Ureter (tissue), 1 donor: ENCODE data around the gene MME. TPM values are rescaled to one million over a fixed set of nuclear protein-coding genes. Genes with fewer than 3 reads are reported as not detected.

Experiments used
- DNase-seq: peaks from one replicate; pipeline ENCODE4 v3.0.0-alpha.2; 2020; ENCODE audit warnings: low spot score
- total RNA-seq: library from RNA; stranded (reverse); gene quantifications from one replicate; pipeline ENCODE4 v1.2.4, GENCODE V29; 2023
- donor health status: DM: yes; HTN: yes; CAD: no.

MME gene
- total RNA-seq, 1 donor from 2014 or later = 5.7 TPM

DNA sequence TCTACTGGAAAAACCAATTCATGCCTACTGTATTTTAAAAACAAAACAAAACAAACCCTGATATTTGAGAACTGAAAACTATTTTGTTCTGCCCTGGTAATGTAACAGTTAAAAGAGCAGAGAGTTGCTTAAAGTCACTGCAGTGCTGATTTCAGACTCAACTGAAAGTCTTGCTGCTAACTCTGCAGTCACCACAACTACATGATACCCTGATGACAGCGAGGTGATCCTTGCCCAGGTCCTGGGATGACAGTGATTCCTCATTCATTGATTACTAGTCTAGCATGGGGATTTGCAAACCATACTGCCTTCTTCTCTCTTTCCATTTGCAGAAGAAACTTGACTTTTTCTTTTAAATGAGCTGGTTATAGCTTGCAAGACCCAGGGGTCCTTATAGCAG, 67.5 kb downstream of the MME start:
- DNase-seq = no peak

DNA sequence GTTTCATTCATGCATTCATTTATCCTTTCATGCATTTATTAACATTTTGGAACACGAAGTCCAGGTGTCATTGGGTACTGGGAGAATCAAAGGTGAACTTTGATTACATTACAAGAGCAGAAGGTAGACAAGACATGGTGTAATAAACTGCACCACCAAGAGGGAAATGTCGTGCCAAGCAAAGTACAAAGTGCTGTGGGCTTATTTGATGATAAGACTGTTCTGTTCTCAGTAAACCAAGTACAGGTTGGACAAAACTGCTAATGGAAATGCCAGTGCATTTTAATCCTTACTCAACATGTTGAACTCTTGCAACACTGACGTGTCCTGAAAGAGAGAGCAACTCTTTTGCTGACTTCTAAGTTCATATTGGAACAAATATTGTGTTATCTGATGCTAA, 69.4 kb downstream of the MME start:
- no peak for DNase-seq

DNA sequence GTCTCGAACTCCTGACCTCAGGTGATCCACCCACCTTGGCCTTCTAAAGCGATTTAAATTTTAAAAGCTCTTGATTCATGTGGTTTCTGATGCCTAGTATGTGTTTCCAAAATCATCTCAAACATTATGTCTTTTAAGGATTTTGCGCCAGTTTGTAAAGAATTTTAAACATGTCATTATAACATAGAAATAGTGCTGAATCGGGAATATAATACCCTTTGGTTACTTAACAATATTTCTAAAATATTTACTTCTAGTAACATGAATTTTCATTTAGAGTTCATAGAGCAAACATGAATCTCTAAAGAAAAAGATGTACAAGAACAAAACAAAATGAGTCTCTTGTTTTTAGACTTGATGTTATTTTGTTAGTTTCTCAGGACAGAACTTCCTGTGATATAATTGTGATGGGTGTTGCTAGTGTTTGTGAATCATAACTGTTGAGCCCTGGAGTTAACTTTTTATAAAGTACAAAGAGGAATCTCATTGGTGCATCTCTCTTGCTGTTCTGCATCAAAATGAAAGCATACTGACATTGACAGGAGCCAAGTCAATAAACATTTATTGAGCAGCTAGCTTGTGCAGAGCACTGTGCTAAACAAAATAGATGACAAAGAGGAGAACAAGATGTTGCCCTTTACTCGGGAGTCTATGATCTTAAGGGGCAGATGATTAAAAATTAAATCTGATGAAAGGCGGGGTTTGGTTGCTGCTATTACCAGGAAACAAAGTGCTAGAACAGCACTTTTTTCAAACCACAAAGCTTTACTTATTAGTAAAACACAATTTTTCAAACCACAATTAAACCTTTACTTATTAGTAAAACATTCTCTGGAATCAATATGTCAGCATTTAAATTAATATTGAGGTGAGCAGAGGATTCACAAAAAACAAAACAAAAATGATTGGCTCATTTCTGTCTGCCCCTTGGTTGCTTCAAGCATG, 73.4 kb downstream of the MME start:
- no peak for DNase-seq

DNA sequence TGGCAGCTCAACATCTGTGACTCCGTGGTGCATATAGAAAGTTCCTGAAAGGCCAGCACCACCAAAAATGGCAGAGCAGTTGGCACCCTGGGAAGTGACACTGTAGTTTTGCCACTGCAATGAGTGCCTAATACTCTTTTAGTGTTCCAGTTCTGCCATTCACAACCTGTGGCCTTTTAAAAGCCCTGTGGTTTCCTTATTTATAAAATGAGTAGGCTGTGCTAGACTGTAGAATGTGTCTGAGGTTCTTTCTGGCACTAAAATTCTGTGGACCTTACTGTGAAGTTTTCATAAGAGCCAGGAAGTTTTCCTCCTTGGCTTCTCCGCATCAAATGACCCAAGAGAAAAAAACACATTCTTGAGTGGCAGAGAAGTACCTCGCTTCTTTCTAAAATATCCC, 74.1 kb downstream of the MME start:
- DNase-seq = no peak

DNA sequence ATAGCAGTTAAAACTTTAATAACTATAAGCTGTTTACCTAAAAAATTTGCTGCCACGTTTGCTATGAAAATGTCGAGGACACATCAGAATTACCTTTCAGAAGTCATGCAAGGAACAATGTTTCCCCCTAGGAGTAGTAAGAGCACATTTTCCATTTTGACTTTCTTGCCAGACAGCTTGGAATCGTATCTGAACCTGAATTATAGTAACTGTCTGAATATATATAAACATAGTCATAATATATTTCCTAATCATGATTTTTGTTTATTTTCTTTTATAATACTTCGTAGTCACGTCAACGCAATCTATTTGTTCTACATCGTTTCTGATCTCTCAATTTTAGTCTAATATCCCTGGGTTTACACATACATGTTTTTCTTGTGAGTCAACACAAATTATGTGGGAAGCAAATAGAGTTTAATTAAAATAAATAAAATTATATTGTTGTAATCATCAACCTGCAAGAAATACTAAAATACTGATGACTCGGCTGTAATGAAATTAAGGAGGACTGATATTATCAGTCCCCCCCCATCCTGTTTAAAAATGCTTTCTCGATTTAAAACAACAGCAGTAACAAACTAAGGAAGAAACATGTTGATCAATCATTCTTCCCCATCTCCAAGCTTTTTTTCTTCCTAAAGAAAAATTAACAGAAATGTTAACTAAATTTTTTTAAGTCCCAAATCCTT, 78.4 kb downstream of the MME start:
- no peak for DNase-seq

DNA sequence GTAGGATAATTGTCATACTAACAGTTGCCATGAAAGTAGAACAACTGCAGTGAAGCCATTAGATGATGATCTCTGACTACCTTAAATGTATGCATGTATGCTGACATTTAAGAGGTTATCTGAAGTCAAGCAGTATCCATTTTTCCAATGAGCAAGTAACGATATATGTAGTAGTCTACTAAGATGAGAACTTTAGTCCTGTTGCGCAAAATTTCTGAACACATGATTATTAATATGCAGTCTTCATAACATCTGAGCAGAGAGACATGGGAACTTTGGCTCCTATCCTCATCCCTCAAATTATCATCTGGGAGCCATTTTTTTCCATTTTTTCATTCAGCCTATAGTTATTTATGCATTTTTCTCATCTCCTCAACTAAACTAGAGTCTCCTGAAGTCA, 79.2 kb downstream of the MME start:
- DNase-seq = no peak

DNA sequence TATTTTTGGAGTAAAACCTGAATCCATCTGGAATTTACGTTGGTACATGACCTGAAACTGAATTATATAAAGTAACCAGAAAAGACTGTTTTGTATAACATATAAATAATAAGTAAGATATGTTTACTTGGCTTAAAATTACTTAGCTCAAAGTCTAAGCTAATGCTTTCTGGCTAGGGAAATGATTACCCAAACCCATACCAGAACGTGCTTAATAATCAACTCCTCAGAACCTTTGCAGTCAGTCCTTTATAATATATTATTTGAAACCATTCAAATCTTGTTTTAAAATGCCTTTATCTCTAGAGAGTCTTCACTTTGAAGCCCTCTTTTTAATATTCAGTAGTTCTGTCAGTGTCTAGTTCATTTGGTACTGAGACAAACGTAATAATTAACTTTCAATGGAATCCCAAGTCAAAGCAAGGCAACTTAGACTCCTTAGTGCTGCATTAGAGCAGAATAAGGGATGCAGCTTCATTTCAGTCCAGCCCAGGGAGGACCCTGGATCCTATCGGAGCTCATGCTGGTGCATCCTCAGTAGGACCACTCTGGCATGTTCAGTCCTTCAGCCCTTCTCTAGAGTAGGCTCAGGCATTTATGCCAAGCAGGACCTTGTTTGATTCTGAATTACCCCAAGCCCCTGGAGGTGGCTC, 81.6 kb downstream of the MME start:
- DNase-seq = no peak

DNA sequence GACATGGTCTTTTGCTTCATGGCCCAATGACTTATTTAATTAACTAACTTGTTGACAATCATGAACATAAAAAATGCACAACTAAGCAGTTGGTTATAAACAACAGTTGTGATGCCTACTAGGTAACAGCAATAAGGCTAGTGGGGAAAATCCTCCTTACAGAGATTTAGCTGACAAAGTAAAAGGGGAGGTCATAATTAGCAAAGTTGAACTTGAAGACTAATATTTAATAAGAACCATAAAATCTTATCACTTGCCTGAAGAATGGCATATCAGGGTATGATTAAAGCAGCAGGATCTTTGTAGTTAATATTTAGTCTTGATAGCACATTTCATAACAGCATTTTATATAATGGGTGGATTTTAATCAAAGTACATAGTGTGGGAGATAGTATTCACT, 84.2 kb downstream of the MME start:
- no peak for DNase-seq

DNA sequence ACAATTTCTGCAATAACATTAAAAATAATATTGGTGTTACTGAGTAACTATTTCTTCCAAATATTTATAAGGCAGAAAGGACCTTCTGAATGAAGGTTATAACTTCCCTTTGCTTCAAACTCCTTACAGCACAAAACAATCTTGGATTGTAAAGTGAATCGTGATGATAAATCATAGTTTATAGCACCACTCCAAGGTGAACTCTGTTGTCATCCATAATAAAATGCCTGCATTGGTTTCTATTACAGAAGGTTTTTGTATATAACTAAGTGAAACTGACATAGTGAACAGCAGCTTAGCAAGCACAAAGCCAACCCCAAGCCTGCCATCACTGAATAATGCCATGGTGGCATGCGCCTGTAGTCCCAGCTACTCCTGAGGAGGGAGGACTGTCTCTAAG, 86.3 kb downstream of the MME start:
- no peak for DNase-seq

DNA sequence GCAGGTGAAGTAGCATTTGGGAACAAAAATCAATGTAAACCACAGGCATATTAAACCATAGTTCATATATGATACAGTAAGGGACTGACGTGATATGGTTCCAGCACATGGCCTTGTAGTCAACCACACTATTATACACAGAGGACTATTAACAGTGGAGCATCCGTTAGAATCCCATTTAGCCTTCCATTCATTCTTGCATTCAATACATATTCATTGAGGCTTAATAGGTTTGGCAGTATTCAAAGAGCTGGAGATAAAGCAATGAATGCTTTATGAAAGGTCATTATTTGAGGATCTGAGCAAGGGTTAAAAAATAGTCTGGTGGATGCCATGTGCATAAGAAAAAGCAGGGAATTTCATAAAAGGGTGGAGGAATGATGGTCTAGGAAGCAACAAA, 89.1 kb downstream of the MME start:
- DNase-seq = no peak

DNA sequence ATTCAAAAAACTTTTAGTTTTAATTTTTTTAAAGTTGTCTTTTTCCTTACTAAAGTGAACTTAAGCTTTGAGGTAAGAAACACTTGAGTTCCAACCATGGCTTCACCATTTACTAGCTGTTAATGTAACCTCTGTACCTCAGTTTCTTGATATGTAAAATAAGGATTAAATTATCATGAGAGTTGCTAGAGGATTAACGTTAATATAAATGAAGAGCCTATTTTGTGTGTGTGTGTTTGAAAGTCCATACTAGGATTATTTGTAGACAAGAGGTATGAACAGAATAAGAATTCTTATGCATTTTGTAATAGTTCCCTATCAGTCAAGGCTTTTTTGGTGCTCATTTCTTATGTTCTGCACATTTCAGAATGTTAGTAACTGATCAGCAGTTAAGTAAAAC, 93.7 kb downstream of the MME start:
- DNase-seq = no peak

DNA sequence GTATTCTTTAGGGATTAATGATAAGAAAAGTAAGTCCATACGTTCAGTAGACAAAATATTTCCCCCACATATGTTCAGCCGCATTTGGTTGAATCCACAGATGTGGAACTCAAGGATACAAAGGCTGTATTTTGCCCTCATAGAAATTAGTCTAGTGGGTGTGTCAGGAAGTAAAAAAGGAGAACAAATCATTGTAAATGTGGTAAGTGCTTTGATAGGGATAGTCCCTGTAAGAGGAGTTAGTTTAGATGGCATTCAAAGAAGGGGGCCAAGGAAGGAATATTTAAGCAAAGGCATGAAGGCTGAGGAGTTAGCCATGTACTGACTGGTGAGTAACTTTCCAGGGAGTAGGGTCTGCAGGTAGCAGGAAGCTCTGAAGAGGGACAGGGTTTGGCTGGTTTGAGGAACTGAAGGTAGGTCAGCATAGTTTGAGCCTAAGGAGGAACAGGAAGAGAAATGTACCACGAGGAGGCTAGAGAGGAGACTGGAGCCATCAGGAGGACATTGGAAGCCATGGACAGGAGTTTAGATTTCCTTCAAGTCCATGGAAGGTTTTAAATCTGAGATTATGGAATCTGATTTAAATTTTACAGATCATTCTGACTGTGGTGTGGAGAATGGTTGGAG, 98.8 kb downstream of the MME start:
- no peak for DNase-seq

DNA sequence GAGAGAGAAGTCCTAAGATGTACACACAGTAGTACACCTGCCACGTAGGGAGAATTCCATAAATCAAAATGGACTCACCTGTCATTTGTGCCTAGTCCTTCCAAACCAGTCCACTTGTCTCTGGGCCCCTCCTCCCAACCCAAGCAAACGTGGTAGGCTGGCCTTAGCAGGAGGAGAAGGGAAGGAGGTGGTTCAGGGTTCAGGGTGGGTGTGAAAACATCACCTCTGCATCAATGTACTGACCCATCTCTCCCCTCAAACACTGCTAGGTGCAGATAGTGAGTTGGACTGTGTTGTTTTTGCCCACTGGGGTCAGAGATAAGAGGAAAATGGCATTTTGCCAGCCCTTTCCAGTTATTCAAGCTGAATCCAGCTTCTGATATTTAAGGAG, 99.3 kb downstream of the MME start:
- DNase-seq = no peak

DNA sequence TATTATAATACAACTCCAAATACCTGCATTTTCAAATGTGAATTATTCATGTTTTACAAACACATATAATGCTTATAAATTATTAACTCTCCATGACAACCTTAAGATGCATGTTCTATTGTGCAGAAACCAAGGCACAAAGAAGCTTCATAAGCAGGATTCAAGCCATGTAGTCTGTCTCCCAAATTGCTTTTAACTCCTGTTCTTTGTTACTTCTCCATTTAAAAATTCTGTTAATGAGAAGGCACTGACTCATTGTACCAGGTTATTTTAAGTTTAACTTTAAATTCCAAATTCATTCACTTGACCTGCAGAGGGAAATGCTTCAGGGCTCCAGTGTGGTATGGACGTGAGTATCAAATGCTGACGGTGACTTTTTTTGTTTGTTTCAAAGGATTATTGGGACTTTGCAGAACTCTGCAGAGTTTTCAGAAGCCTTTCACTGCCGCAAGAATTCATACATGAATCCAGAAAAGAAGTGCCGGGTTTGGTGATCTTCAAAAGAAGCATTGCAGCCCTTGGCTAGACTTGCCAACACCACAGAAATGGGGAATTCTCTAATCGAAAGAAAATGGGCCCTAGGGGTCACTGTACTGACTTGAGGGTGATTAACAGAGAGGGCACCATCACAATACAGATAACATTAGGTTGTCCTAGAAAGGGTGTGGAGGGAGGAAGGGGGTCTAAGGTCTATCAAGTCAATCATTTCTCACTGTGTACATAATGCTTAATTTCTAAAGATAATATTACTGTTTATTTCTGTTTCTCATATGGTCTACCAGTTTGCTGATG, 100.0 kb downstream of the MME start:
- DNase-seq = no peak

DNA sequence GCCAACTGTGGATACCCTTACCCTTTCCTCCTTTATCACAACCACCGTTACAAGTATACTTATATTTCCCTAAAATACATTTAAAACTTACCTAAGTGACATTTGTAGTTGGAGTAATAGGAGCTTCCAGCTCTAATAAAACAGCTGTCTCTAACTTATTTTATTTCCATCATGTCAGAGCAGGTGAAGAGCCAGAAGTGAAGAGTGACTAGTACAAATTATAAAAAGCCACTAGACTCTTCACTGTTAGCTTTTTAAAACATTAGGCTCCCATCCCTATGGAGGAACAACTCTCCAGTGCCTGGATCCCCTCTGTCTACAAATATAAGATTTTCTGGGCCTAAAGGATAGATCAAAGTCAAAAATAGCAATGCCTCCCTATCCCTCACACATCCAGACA, 102.3 kb downstream of the MME start:
- DNase-seq = no peak

DNA sequence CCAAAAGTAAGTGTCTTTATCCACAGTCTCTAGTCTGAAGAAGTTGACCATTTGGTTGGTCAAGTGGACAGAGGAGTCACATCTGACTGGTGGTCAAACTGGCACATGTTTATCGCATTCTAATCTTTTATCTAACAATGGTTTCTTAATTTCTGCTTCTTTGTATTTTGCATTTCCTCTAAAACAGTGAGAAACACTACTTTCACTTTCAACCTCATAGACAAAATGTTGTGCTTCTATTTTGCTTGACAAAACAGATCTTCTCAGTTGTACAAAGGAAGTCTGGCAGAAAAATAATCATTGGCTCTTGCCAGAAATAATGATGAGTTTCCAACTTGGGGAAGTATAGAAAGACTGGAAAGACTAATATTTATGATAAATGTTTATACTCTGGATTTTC, 103.9 kb downstream of the MME start:
- no peak for DNase-seq

DNA sequence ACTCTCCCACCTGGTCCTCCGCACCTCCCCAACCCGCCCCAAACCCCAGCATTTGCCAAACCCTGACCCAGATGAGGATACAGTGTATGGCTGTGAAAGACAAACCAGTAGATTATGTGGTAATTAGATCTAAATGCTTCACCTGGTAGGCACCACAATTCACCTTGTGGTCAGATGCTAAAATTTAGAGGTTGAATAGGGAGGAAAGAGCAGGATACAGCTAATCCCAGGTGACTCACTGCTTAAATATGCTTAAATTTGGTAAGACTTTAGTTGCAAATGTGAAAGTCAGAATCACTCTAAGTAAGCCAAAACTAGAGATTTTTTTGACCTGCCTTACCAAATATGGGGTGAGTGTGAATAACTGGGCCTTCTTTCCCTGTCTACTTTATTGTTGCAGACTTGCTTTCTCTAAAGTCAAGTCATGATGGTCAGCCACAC, 105.5 kb downstream of the MME start:
- no peak for DNase-seq

DNA sequence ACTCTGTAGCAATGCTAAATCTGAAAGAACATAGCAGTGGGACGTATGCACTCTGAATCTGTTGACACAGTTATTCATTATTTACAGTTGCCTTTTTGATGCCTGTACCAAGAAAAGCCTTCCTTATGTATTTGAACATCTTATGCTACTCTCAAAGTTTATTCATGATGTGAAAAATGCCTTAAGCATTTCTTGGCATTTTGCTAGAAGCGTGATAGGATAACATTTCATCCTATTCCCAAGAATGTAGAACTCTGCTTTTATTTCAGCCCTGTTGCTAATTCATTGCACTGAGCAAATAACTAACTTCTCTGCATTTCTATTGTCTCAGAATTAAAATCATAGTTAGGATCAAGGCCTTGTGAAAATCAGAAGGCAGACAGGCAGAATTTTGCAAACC, 107.9 kb downstream of the MME start:
- DNase-seq = no peak

DNA sequence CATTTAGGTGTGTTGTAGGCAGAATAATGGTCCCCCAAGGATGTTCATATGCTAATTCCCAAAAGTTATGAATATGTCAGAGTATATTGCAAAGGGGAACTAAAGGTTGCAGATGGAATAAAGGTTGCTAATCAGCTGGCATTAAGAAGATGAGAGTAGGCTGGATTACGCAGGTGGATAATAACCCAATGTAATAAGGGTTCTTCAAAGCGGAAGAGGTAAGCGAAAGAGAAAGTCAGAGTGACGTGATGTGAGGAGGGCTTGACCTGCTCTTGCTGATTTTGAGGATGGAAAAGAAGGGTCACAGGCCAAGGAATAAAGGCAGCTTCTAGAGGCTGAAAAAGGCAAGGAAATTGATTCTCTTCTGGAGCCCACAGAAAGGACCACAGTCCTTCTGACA, 109.4 kb downstream of the MME start:
- no peak for DNase-seq

DNA sequence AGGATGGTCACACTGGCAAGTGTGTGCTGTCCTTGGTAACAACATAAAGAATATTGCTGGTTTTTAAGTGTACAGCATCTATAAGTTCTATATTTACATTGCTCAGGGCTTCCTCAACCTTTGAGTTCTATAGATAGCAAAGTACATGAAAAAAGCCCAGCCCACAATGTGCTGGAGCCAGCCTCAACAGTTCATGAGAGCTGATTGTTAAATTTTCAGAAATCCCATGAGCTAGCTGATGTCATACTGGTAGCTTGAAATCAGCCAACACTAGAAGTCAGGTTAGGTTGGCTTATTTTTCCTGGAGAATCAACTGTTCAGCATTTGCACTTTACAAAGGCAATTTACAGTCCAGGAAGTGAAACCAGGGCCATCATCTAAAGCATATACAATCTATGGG, 110.6 kb downstream of the MME start:
- DNase-seq = no peak

DNA sequence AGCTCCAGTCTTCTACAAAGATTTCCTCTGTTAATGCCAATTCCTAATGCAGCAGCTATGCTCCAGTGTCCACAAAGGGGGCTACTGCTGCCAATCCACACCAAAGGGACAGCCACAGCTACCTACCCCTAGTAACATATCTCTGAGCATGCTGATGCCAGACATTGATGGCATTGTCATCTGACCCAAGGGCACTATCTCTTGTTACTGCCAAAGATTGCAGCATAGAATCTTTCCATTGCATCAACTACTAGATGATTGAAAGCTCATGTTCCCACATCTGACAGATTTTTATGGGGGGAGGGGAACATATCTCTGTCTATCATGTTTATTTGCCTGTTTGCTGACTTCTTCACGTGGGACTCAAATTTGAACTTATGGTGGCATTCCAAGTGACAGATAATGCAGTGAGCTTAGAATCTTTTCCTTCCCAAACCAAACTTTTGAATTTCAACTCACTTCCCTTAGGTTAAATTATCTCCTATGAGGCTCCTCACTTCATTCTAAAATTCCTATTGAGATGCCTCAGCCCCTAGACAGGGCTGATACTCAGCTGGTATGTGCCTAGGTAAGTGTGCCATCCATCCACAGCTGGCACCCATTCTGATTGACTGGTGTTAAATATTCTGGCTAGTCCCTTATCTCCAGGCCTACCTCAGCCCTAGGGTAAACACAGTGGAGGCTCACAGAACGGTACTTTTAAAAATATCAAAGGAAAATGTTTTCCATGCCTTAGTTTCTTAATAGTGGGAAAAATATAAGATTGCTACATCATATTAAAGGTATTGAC, 113.0 kb downstream of the MME start:
- DNase-seq = no peak
